ENCODE measurements around the gene HIVEP1.

DNA sequence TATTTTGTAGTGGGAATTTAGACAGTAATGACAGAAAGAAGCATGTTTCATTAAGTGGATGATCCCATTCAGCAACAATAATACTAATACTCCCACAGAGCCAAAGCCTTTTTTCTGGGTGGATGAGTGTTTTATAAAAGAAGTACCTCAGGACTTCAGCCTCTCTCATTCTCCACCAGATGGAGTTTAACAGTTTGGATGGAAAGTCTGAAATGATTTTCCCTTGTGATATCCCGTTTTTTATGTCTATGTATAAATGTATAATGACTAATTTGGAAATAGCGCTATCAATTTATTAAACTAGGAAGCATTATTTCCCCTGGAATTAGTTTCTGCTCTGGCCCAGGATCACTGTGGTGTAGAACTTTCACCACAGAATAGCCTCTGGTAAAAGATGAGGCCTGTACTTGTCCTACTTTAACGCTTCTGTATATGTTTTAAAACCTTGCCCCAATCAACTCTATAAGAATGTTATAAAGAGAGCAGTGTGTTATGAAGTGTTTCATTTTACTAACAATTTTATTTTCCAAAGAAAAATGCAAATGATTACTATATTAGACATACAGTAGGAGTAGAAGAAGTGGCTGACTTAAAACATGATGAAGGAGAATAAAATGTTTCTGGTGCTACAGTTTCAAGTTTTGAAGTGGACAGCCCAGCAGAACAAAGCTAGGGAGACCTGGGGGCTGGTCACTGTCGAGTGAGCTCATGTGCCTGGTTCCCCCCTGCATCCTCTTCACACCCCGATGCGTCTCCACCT is 135.6 kb downstream of the HIVEP1 start:
- TF ChIP-seq, protein P1, sequence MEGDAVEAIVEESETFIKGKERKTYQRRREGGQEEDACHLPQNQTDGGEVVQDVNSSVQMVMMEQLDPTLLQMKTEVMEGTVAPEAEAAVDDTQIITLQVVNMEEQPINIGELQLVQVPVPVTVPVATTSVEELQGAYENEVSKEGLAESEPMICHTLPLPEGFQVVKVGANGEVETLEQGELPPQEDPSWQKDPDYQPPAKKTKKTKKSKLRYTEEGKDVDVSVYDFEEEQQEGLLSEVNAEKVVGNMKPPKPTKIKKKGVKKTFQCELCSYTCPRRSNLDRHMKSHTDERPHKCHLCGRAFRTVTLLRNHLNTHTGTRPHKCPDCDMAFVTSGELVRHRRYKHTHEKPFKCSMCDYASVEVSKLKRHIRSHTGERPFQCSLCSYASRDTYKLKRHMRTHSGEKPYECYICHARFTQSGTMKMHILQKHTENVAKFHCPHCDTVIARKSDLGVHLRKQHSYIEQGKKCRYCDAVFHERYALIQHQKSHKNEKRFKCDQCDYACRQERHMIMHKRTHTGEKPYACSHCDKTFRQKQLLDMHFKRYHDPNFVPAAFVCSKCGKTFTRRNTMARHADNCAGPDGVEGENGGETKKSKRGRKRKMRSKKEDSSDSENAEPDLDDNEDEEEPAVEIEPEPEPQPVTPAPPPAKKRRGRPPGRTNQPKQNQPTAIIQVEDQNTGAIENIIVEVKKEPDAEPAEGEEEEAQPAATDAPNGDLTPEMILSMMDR (conservative IDR thresholded peaks at IDR 0.05) = peak; percentile 44; the same call in 1 of the 2 replicates
- TF ChIP-seq EZH2 (IDR thresholded peaks at IDR 0.05; ENCODE audit: low read depth) = no peak

All from PC-9 (cell line).